ENCODE data around the gene FAM13A. TPM values are rescaled to one million over a fixed set of nuclear protein-coding genes. Genes with fewer than 3 reads are reported as not detected.

Gene FAM13A
- total and polyA plus RNA-seq, 2 donors (not counting 3 experiments of a cell fraction or from before 2014, with no cell fraction given): 3.3 to 10.5 TPM

DNA sequence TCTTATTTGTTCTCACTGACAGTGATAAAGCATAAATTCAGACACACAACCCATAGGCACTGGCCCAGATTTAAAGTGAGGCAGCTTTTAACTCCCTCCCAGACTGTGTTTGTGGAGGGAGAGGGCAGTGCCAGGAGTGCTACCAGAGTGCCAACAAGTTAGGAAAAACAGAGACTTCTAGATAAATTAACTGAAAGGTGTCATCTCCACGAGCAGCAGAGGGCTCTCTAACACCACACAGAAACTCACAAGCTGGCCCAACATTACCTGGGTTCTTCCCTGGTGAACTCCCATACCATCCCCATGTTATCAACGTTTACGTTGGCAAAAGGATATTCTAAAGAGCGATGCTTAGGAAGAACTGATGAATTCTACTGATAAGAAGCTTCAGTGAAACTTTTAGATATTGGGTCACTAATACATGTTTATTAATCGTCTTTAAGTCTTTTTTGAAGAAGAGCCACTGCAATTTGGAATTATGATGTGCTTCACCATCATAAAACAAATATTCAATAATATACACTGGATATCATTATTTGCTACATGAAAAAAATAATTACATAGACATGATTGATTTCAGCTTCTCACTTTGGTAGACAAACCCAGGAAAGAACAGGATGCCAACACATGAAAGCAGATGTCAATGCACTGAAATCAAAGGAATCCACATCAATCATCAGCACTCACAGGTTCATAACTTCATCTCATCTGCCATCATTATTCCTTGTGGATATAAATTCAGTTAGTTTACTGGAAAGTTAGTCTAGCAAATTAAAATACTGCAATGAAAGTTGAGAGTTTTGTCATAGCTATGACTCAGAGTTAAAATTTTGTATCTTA, 238.1 kb downstream of the FAM13A start:
- H2AFZ ChIP-seq (ENCODE audit: low read depth, low read length): no peak overlapping the region
- TF ChIP-seq POLR2A (IDR thresholded peaks at IDR 0.05; ENCODE audit: low read depth, low read length): no peak
- TF ChIP-seq, protein P1, sequence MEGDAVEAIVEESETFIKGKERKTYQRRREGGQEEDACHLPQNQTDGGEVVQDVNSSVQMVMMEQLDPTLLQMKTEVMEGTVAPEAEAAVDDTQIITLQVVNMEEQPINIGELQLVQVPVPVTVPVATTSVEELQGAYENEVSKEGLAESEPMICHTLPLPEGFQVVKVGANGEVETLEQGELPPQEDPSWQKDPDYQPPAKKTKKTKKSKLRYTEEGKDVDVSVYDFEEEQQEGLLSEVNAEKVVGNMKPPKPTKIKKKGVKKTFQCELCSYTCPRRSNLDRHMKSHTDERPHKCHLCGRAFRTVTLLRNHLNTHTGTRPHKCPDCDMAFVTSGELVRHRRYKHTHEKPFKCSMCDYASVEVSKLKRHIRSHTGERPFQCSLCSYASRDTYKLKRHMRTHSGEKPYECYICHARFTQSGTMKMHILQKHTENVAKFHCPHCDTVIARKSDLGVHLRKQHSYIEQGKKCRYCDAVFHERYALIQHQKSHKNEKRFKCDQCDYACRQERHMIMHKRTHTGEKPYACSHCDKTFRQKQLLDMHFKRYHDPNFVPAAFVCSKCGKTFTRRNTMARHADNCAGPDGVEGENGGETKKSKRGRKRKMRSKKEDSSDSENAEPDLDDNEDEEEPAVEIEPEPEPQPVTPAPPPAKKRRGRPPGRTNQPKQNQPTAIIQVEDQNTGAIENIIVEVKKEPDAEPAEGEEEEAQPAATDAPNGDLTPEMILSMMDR (IDR thresholded peaks at IDR 0.05; ENCODE audit: extremely low read depth in 1 of 2, insufficient read depth in 1 of 2, low read depth in 1 of 2, low read length in 2 of 2): peak; percentile 45 to 59
- DNase-seq (ENCODE audit: low read depth, low spot score): peak; percentile 75
- no peak for FAIRE-seq
- intact Hi-C loops (cut with micrococcal nuclease) (loop anchor here (1.0 kb wide), 3 partner anchors 113 to 292 kb away; partner anchors contain the start of gene TIGD2), dilution Hi-C loops (cut with MboI; ENCODE audit: extremely low pct_ligation_motif_present, low sequenced_read_pairs) (loop anchor here (25.0 kb wide), 1 partner anchor 193 kb away; no protein-coding TSS in a partner anchor)
- H3K9ac ChIP-seq (replicated peaks; ENCODE audit: extremely low read depth, insufficient read depth, low read length): no peak overlapping the region
- H3K9me1 ChIP-seq (replicated peaks; ENCODE audit: control insufficient read depth, extremely low read depth, insufficient read depth, low read length): no peaks in the 10 kb centered on the region
- CTCF ChIA-PET: interaction anchor here (0.5 to 8.7 kb wide), 21 partner anchors 9 to 337 kb away, joined by 3 to 357 read pairs (median 4); no protein-coding TSS in a partner anchor
- no TSS peak for BruUV-seq (replicated peaks)
- no peaks in the 10 kb centered on the region for H4K20me1 ChIP-seq (replicated peaks; ENCODE audit: control insufficient read depth, extremely low read depth, insufficient read depth, low read length)
- POLR2A ChIA-PET: no interaction called here
- H3K36me3 ChIP-seq (ENCODE audit: control insufficient read depth in 2 of 2, extremely low read depth in 1 of 2, insufficient read depth in 2 of 2, low read length in 2 of 2): no peaks in the 10 kb centered on the region
- no peak overlapping the region for H3K27ac ChIP-seq (ENCODE audit: insufficient read depth, low read depth, low read length)
- no peaks in the 10 kb centered on the region for H3K9me3 ChIP-seq (replicated peaks; ENCODE audit: control insufficient read depth, insufficient read depth, low read length)
- H3K4me2 ChIP-seq (ENCODE audit: insufficient read depth, low read length): no peak overlapping the region
- H3K79me2 ChIP-seq (ENCODE audit: control insufficient read depth, insufficient read depth, low read length): no peaks in the 10 kb centered on the region
- peaks cover 13% of the 10 kb centered on the region for H3K4me1 ChIP-seq (ENCODE audit: control insufficient read depth, extremely low read depth, insufficient read depth, low read length)
- H3K27me3 ChIP-seq (ENCODE audit: control insufficient read depth in 2 of 2, insufficient read depth in 2 of 2, low read length in 2 of 2): no peaks in the 10 kb centered on the region
- H3K4me3 ChIP-seq (replicated peaks in 1 of 3; ENCODE audit: insufficient read depth in 1 of 3, low read depth in 1 of 3, low read length in 3 of 3): no peak overlapping the region

DNA sequence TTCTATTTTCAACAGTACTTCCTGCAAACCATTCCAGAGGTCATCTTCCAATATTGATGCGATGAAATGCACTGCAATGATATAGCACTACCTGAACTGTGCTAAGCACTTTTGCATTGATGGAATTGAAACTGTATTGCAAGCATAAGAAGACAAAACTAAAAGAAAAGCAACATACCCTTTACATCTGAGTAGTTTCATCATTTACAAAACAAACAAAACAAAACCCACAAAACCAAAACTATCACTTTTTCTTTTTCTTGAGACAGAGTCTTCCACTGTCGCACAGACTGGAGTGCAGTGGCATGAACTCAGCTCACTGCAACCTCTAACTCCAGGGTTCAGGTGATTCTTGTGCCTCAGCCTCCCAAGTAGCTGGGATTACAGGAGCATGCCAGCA, 239.2 kb downstream of the FAM13A start:
- no peak overlapping the region for H2AFZ ChIP-seq (ENCODE audit: low read depth, low read length)
- no peak overlapping the region for H3K4me2 ChIP-seq (ENCODE audit: insufficient read depth, low read length)
- no peak overlapping the region for H3K27ac ChIP-seq (ENCODE audit: insufficient read depth, low read depth, low read length)
- TF ChIP-seq FOS (IDR thresholded peaks at IDR 0.05; ENCODE audit: borderline replicate concordance, insufficient read depth, low read length): no peak
- TF ChIP-seq, protein P1 (IDR thresholded peaks at IDR 0.05; ENCODE audit: extremely low read depth in 1 of 2, insufficient read depth in 1 of 2, low read depth in 1 of 2, low read length in 2 of 2): no peak
- TF ChIP-seq GATA2 (IDR thresholded peaks at IDR 0.05; ENCODE audit: insufficient read depth, insufficient read length, low read depth, low read length): no peak
- TF ChIP-seq, protein P2, sequence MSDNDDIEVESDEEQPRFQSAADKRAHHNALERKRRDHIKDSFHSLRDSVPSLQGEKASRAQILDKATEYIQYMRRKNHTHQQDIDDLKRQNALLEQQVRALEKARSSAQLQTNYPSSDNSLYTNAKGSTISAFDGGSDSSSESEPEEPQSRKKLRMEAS (IDR thresholded peaks at IDR 0.05; ENCODE audit: insufficient read depth, insufficient read length): no peak
- no peak for TF ChIP-seq EZH2 (IDR thresholded peaks at IDR 0.05; ENCODE audit: borderline replicate concordance, low read depth, low read length, severe bottlenecking)
- no peak for TF ChIP-seq POLR2A (IDR thresholded peaks at IDR 0.05; ENCODE audit: low read depth, low read length)
- TF ChIP-seq MYC (IDR thresholded peaks at IDR 0.05; ENCODE audit: low read depth, low read length): no peak
- H3K79me2 ChIP-seq (ENCODE audit: control insufficient read depth, insufficient read depth, low read length): no peaks in the 10 kb centered on the region
- peaks cover 5% of the 10 kb centered on the region for H3K4me1 ChIP-seq (ENCODE audit: control insufficient read depth, extremely low read depth, insufficient read depth, low read length)
- H3K4me3 ChIP-seq (replicated peaks in 1 of 3; ENCODE audit: insufficient read depth in 1 of 3, low read depth in 1 of 3, low read length in 3 of 3): no peak overlapping the region
- ChIA-PET POLR2A (no interaction called here), CTCF (interaction anchor here (1.3 to 8.7 kb wide), 3 partner anchors 112 to 278 kb away, joined by 8 to 357 read pairs (median 12); no protein-coding TSS in a partner anchor)
- H3K9ac ChIP-seq (replicated peaks; ENCODE audit: extremely low read depth, insufficient read depth, low read length): no peak overlapping the region
- no peaks in the 10 kb centered on the region for H3K9me1 ChIP-seq (replicated peaks; ENCODE audit: control insufficient read depth, extremely low read depth, insufficient read depth, low read length)
- no peaks in the 10 kb centered on the region for H3K9me3 ChIP-seq (replicated peaks; ENCODE audit: control insufficient read depth, insufficient read depth, low read length)
- FAIRE-seq: no peak
- BruUV-seq (replicated peaks): no TSS peak
- H3K27me3 ChIP-seq (ENCODE audit: control insufficient read depth in 2 of 2, insufficient read depth in 2 of 2, low read length in 2 of 2): no peaks in the 10 kb centered on the region
- H3K36me3 ChIP-seq (ENCODE audit: control insufficient read depth in 2 of 2, extremely low read depth in 1 of 2, insufficient read depth in 2 of 2, low read length in 2 of 2): no peaks in the 10 kb centered on the region
- intact Hi-C loops (cut with micrococcal nuclease) (loop anchor here (1.0 kb wide), 3 partner anchors 111 to 294 kb away; partner anchors contain the start of gene TIGD2), dilution Hi-C loops (cut with MboI; ENCODE audit: extremely low pct_ligation_motif_present, low sequenced_read_pairs) (loop anchor here (25.0 kb wide), 1 partner anchor 195 kb away; no protein-coding TSS in a partner anchor)
- no peaks in the 10 kb centered on the region for H4K20me1 ChIP-seq (replicated peaks; ENCODE audit: control insufficient read depth, extremely low read depth, insufficient read depth, low read length)
- no peak for DNase-seq (ENCODE audit: low read depth, low spot score)
